SK-N-MC (cell line): ENCODE measurements around the gene NEURL1.

ENCODE experiments used
- DNase-seq: peaks from one replicate; pipeline ENCODE4 v3.0.0-alpha.2; 2011; ENCODE audit warnings: low read depth, low spot score
- H3K27ac ChIP-seq: fragments of 200-600 bp; sonication (generic); 2 replicates; pipeline ENCODE4 v1.5.1; 2016; ENCODE audit warnings: mixed run types
- H3K36me3 ChIP-seq: fragments of 200-600 bp; sonication (generic); 2 replicates; pipeline ENCODE4 v1.6.1; 2017; ENCODE audit warnings: antibody characterized with exemption, low read length, mixed read lengths; ENCODE audit not compliant: insufficient read depth
- H3K4me3 ChIP-seq: fragments of 200-600 bp; sonication (generic); 2 replicates; pipeline ENCODE4 v1.5.1; 2016
- H3K9ac ChIP-seq: fragments of 200-600 bp; sonication (generic); 2 replicates; pipeline ENCODE4 v1.8.0; 2017; ENCODE audit warnings: mixed run types, mixed read lengths; ENCODE audit not compliant: insufficient read length
- H3K9me3 ChIP-seq: fragments of 200-600 bp; sonication (generic); 2 replicates; pipeline ENCODE4 v1.6.1; 2017; ENCODE audit warnings: low read depth, mild to moderate bottlenecking, antibody characterized with exemption, low read length, moderate library complexity, mixed read lengths
- EZH2 ChIP-seq: fragments of 200-600 bp; sonication (generic); IDR thresholded peaks from one replicate; pipeline ENCODE4 v1.6.1; 2017; ENCODE audit warnings: antibody characterized with exemption
- FOXP2 ChIP-seq: optimal IDR thresholded peaks from 2 replicates; pipeline ENCODE3; 2011; ENCODE audit warnings: mild to moderate bottlenecking, moderate library complexity; ENCODE audit not compliant: insufficient read depth; ENCODE audit errors: extremely low read length, control extremely low read depth
- POLR2AphosphoS5 ChIP-seq: IDR thresholded peaks from 2 replicates; pipeline ENCODE4 v1.6.1; 2012; ENCODE audit warnings: mild to moderate bottlenecking, low read depth, low read length, borderline replicate concordance

The NEURL1 gene

GRCh38 chr10:103572347-103573204, 79.1 kb downstream of the NEURL1 start:
- Histone ChIP-seq H3K27ac (no peak overlapping the region), H3K4me3 (no peak overlapping the region), H3K36me3 (no peaks in the 10 kb centered on the region), H3K9ac (no peak overlapping the region), H3K9me3 (no peaks in the 10 kb centered on the region)
- TF ChIP-seq EZH2 (no peak), FOXP2 (no peak), POLR2AphosphoS5 (no peak)
- DNase-seq: no peak

GRCh38 chr10:103573205-103573487, 79.6 kb downstream of the NEURL1 start:
- Histone ChIP-seq H3K36me3 (no peaks in the 10 kb centered on the region), H3K4me3 (no peak overlapping the region), H3K27ac (no peak overlapping the region), H3K9ac (no peak overlapping the region), H3K9me3 (no peaks in the 10 kb centered on the region)
- TF ChIP-seq EZH2 (no peak), POLR2AphosphoS5 (no peak)
- DNase-seq: no peak

GRCh38 chr10:103574097-103575061, 80.9 kb downstream of the NEURL1 start:
- Histone ChIP-seq H3K9me3 (no peaks in the 10 kb centered on the region), H3K27ac (no peak overlapping the region), H3K9ac (no peak overlapping the region), H3K36me3 (no peaks in the 10 kb centered on the region), H3K4me3 (no peak overlapping the region)
- no peak for DNase-seq
- TF ChIP-seq POLR2AphosphoS5: no peak
- no peak for TF ChIP-seq FOXP2
- TF ChIP-seq EZH2: no peak

- DNase-seq: no peak
- no peaks in the 10 kb centered on the region for H3K36me3 ChIP-seq
- TF ChIP-seq FOXP2: no peak
- no peak for TF ChIP-seq POLR2AphosphoS5
- TF ChIP-seq EZH2: no peak
- H3K27ac ChIP-seq: no peak overlapping the region
- no peak overlapping the region for H3K4me3 ChIP-seq
- H3K9ac ChIP-seq: no peak overlapping the region
- H3K9me3 ChIP-seq: no peaks in the 10 kb centered on the region
Observed at GRCh38 chr10:103575416-103576075, 82.0 kb downstream of the NEURL1 start.

- Histone ChIP-seq H3K36me3 (no peaks in the 10 kb centered on the region), H3K27ac (no peak overlapping the region), H3K9me3 (no peaks in the 10 kb centered on the region), H3K9ac (no peak overlapping the region), H3K4me3 (no peak overlapping the region)
- no peak for DNase-seq
- TF ChIP-seq EZH2: no peak
- TF ChIP-seq POLR2AphosphoS5: no peak
- TF ChIP-seq FOXP2: no peak
Observed at GRCh38 chr10:103576076-103576471, 82.6 kb downstream of the NEURL1 start.

GRCh38 chr10:103576862-103577261, 83.4 kb downstream of the NEURL1 start:
- H3K27ac ChIP-seq: no peak overlapping the region
- H3K4me3 ChIP-seq: no peak overlapping the region
- DNase-seq: no peak
- no peaks in the 10 kb centered on the region for H3K36me3 ChIP-seq
- H3K9me3 ChIP-seq: no peaks in the 10 kb centered on the region
- TF ChIP-seq POLR2AphosphoS5 (no peak), EZH2 (no peak)
- no peak overlapping the region for H3K9ac ChIP-seq

- no peak for DNase-seq
- Histone ChIP-seq H3K9me3 (no peaks in the 10 kb centered on the region), H3K9ac (no peak overlapping the region), H3K36me3 (no peaks in the 10 kb centered on the region), H3K27ac (no peak overlapping the region), H3K4me3 (no peak overlapping the region)
- no peak for TF ChIP-seq FOXP2
- no peak for TF ChIP-seq EZH2
- TF ChIP-seq POLR2AphosphoS5: no peak
Observed at GRCh38 chr10:103578782-103579382, 85.4 kb downstream of the NEURL1 start.

- H3K36me3 ChIP-seq: no peaks in the 10 kb centered on the region
- H3K4me3 ChIP-seq: no peak overlapping the region
- no peak for TF ChIP-seq POLR2AphosphoS5
- TF ChIP-seq EZH2: no peak
- no peak for TF ChIP-seq FOXP2
- H3K9ac ChIP-seq: no peak overlapping the region
- DNase-seq: no peak
- no peak overlapping the region for H3K27ac ChIP-seq
- H3K9me3 ChIP-seq: no peaks in the 10 kb centered on the region
Observed at GRCh38 chr10:103580011-103580410, 86.5 kb downstream of the NEURL1 start.
